GM19238 (cell line): Measurements from ENCODE around the gene SUN5.

ENCODE experiments used
- DNase-seq: peaks from one replicate; pipeline ENCODE4 v3.0.0; 2011; ENCODE audit warnings: low spot score; ENCODE audit not compliant: insufficient read length

Gene SUN5

DNA sequence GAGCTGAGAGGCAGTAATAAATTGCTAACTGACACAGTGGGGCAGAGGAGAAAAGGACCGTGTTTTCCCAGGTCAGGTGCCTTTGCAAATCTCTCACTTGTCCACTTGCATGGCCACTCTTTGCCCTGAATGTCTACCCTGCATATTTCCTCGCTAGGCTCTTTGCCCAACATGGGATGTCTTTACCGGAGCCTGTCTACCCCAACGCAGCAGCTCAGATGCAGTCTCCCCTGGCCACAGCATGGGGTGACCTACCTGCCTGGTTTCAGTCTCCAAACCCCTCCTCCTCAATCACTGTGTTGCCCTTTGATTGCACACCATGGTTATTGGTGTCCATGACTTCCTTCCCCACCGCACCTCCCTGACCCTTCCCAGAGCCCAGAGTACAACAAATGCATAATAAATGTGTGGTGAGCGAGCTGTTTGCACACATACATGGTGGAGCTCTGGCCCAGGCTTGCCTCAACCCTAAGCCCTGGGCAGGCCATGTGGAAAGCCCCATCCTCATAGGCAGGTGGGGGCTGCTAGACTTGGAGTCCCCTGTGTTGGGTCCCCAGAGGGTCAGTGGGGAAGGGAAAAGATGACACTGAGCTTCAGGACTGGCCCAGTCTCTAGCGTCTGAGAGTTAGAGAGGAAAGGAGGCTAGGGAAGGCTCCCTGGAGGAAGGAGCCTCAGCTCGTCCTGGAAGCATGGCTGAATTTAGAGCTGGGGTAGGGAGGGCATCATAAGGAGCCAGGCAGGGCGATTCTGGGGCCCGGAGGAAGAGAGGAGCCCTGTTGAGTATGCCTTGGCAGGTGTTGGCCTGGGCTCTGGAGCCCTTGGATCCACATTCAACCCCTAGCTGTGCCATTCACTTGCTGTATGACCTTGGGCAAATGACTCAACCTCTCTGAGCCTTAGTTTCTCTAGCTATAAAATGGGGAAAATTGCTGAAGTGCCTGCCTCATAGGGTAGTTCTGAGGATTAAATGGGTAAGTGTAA lies 22.8 kb upstream of the SUN5 start:
- no peak for DNase-seq

- no peak for DNase-seq
Measured at GRCh38 chr20:33026072-33026778, 22.0 kb upstream of the SUN5 start.

DNA sequence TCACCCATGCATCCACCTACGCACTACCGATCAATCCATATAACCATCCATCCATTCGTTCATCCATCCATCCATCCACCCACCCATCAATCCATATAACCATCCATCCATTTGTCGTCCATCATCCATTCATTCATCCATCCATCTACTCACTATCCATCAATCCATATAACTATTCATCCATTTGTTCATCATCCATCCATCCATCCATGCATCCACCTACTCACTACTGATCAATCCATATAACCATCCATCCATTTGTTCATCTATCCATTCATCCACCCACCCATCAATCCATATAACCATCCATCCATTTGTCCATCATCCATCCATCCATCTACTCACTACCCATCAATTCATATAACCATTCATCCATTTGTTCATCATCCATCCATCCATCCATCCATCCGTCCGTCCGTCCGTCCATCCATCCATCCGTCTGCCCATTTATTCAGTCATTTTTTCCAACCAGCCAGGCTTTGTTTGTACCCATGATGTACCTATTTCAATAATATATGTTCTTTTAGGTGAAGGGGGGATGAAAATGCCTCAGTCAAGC lies 21.2 kb upstream of the SUN5 start:
- DNase-seq = no peak

DNA sequence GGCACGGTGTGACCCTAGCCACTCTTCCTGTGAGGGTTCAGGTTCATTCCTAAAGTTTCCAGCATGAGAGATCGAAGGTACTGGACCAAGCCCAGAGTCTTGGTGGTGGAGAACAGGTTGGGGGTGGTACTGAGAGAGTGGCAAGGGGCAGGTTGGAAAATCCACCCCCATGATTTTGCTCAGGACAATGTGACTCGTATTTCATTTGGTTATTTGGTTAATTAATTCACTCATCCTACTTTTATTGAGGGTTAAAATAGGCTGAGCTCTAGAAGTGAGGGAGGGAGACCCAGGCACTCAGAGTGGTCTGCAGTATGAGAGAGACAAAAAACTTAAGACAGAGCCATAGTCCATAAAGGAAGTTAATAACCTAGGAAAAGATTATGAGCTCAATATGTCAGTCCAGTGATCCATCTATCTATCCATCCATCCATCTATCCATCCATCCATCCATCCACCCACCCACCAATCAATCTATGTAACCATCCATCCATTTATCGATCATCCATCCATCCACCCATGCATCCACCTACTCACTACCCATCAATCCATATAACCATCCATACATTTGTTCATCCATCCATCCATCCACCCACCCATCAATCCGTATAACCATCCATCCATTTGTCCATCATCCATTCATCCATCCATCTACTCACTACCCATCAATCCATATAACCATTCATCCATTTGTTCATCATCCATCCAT lies 20.5 kb upstream of the SUN5 start:
- no peak for DNase-seq

- DNase-seq = no peak
Measured at GRCh38 chr20:33024243-33024560, 20.0 kb upstream of the SUN5 start.

GRCh38 chr20:33023439-33024242 lies 19.4 kb upstream of the SUN5 start:
- no peak for DNase-seq

GRCh38 chr20:33022694-33023438 lies 18.6 kb upstream of the SUN5 start:
- no peak for DNase-seq

DNA sequence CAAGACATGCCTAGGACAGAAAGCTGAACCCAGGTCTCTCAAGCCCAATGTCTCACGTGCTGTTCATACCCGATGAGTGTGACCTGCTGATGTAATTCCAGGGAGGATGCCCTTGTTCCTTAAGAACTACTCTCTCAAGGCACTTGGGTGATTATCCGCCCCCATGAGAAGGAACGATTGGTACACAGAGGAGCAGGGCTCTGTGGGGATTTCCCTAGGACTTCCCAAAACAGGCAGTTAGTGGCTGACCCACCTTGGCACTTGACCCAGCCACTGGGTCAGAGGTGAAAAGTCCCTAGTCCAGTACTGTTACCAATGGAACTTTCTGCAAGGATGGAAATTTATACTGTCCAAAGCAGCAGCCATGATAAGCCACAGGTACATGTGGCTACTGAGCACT lies 18.1 kb upstream of the SUN5 start:
- DNase-seq = no peak

GRCh38 chr20:33021879-33022278 lies 17.6 kb upstream of the SUN5 start:
- DNase-seq = no peak

- DNase-seq = no peak
Measured at GRCh38 chr20:33020278-33021161, 16.3 kb upstream of the SUN5 start.

DNA sequence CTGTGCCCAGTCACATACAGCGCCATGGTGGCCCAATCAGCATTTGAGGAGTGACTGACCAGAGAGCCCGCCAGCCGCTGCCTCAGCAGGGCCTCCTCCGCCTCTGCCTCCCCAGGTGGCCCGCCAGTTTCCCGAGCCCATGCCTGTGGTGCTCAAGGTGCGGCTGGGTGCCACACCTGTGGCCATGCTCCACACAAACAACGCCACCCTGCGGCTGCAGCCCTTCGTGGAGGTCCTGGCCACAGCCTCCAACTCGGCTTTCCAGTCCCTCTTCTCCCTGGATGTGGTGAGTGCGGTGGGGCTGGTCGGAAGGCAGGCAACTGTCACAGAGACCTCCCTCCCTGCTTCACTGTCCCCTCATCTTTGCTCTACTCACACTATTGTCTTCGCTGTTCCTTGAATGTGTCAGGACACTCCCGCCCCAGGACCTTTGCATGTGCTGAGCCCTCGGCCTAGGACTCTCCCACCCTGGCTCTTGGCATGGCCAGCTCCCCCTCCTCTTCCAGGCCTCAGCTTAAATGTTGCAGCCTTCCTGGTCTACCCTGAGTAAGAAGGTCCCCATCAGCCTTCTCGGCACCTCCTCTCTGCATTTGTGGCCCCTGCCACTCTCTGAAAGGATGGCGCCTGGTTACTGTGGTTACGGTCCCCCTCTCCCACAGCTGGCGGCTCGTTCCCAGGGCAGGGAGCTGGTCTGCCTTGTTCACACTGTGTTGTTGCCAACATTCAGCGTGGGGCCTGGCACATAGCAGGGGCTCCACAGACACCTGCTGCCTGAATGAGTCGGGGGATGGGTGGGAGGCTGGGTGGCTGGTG lies 15.4 kb upstream of the SUN5 start:
- no peak for DNase-seq

- no peak for DNase-seq
Measured at GRCh38 chr20:33018169-33018931, 14.1 kb upstream of the SUN5 start.

- DNase-seq = no peak
Measured at GRCh38 chr20:33017542-33017941, 13.3 kb upstream of the SUN5 start.

GRCh38 chr20:33016581-33017109 lies 12.4 kb upstream of the SUN5 start:
- no peak for DNase-seq

DNA sequence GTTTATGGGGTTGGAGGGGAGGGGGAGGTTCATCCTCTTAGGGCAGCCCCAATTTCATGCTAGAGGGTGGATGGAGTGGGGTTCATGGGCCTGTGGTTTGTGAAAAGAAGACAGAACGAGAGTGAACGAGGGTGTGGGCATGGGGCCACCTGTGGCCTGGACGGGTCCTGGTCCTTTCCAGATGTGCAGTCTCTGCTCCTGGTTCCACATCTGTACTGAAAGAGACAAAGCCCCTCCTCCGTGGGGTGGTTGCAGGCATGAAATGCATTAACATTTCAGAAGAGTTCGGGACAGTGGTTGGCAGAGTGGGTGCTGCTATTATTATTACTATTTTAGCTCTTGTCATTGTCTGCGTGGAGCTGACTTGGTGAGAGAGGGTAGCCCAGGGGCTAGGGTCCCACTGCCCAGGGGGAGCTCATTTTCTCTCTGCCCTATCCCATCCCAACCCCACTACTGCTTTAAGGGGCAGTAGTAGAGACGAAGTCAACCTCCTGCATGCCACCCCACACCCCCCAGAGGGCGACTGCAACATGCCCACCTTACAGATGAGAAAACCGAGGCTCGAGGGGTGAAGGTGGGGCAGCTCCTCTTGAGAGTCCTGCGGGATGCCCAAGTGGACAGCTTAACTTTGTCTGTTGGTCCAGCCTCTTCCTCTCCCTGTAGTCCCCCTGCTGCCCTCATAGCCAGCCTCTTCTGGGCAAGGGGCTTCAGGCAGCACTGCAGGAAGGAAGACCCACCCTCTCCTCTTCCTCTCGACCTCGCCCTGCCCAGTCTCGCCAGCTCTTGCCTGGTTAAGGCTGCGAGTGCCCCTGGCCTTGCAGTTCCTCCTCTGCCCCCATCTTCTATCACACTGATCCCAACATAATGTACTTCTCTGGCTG lies 11.7 kb upstream of the SUN5 start:
- no peak for DNase-seq

GRCh38 chr20:33015114-33015484 lies 10.9 kb upstream of the SUN5 start:
- DNase-seq = no peak
